IPS-18c (cell line): ENCODE measurements around the gene LGR4.
A peak's percentile ranks its signal among the peaks of the same experiment; 100 is the strongest.

Experiments
- H3K4me3 ChIP-seq: 2 replicates; pipeline ENCODE4 v1.7.0; 2013; ENCODE audit warnings: low read depth, mild to moderate bottlenecking, low read length, moderate library complexity; ENCODE audit not compliant: insufficient read depth
- H3K9me3 ChIP-seq: one replicate; pipeline ENCODE4 v1.6.1; 2013; ENCODE audit warnings: mild to moderate bottlenecking, low read length, moderate library complexity; ENCODE audit not compliant: control insufficient read depth, insufficient read depth

The LGR4 gene

GRCh38 chr11:27384227-27384626 is 88.4 kb downstream of the LGR4 start:
- no peak overlapping the region for H3K4me3 ChIP-seq
- H3K9me3 ChIP-seq = no peaks in the 10 kb centered on the region

DNA sequence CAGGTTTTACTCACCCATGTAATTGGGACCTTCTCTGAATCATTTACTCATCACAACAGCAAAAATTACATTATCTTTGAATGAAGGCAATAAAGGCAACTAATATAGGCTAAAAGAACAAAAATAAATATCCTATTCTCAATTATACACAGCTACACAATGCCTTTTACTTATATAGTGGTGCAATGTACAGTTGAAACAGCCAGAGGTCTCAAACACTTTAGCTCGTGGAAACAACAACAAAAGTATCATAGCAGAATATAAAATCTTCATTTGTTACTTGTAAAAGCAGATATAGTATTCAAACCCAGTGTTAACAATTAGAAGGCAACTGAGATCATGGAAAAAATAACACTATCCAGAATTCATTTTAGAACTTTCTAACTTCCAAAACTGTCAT is 88.9 kb downstream of the LGR4 start:
- Histone ChIP-seq H3K4me3 (no peak overlapping the region), H3K9me3 (no peaks in the 10 kb centered on the region)

GRCh38 chr11:27381238-27381666 is 91.3 kb downstream of the LGR4 start:
- no peaks in the 10 kb centered on the region for H3K9me3 ChIP-seq
- H3K4me3 ChIP-seq = no peak overlapping the region

DNA sequence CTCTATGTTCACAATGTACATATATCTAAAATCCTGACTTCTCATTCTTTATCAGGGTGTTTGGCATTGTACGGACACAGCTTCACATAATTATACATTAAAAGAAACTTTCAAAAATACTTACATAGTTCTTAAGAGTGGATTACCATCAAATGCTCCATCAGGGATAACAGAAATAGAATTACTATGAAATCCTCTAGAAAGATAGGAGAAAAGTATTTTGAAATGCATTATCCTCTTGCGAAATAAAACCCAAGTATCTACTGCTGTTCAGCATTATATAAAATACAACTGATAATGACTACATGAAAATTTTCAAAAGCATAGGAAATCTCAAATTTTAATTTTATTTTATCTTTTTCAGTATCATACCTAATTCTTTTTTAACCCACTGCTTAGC is 91.8 kb downstream of the LGR4 start:
- H3K9me3 ChIP-seq = no peaks in the 10 kb centered on the region
- no peak overlapping the region for H3K4me3 ChIP-seq

GRCh38 chr11:27379449-27379848 is 93.1 kb downstream of the LGR4 start:
- H3K9me3 ChIP-seq = no peaks in the 10 kb centered on the region
- no peak overlapping the region for H3K4me3 ChIP-seq

GRCh38 chr11:27375370-27375769 is 97.2 kb downstream of the LGR4 start:
- H3K9me3 ChIP-seq = no peaks in the 10 kb centered on the region
- H3K4me3 ChIP-seq = no peak overlapping the region

DNA sequence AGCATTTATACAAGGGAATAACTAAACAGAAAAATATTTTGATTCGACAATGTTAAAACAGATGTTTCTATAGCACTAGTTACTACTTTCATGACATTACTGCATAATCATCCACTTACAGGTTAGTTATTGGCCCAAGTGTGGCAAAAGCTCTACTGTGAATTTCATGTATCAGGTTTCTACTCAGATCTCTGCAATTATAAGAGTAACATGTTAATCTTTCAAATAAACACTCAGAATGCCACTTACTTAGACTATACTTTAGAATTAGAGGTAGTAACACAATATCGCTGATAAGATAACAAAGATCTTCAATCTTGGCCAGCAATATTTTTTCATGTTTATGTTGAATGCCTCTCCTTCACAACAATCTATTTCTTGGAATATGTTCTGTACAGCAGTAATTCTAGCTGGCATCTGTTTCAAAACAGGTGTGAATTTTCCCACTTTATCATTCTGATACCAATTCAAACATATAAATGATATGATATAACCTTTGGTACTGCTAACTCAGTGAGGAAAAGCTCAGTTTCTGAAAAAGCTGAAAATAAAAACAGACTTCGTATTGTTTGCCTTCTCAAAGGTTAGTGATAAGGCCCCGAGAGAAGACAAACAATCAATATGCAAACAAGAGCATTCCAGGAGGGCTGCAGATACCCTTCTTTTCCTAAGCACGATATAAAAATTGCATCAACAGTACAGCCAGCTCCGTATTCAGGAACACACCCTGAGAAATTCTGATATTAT is 98.6 kb downstream of the LGR4 start:
- Histone ChIP-seq H3K9me3 (no peaks in the 10 kb centered on the region), H3K4me3 (no peak overlapping the region)

GRCh38 chr11:27373392-27373791 is 99.2 kb downstream of the LGR4 start:
- Histone ChIP-seq H3K4me3 (no peak overlapping the region), H3K9me3 (no peaks in the 10 kb centered on the region)

- H3K4me3 ChIP-seq = no peak overlapping the region
- H3K9me3 ChIP-seq = no peaks in the 10 kb centered on the region
Observed at GRCh38 chr11:27372164-27372563, 100.4 kb downstream of the LGR4 start.

DNA sequence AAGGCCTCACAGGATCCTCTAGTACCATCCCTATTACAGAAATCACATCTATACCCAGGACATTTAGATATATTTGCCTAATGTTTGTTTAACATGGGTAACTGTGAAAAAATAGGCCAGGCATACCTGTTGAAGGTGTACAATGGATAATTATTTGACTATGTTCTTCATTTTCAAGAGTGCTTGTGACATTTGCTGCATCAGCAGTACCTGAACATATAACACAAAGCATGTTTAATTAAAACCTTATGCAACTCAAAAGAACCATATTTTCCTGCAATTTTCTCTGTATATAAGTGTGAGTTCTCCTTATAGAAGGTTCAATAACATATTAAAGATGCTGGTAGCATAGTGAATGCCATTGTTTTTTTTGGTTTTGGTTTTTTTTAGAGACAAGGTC is 101.1 kb downstream of the LGR4 start:
- H3K4me3 ChIP-seq = no peak overlapping the region
- no peaks in the 10 kb centered on the region for H3K9me3 ChIP-seq

- Histone ChIP-seq H3K9me3 (no peaks in the 10 kb centered on the region), H3K4me3 (no peak overlapping the region)
Observed at GRCh38 chr11:27370374-27370773, 102.2 kb downstream of the LGR4 start.

DNA sequence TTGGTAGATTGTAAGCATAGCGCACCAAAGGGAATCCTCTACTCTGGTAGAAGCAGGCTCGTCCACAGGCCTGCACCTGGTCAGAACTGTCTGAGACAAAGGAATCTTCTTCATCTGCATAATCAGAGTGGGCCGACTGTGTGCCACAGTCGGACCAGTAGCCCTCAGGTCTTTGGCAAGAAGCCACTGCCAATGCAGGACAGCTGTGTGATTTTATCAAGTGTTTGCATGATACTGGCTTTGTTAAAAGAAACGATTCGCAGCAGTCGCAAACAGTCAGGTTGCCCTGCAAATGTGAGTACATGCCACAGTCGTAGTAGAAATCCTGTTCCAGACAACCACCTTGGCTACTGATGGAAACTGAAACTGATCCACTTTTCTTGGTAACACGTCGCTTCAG is 104.7 kb downstream of the LGR4 start:
- Histone ChIP-seq H3K9me3 (no peaks in the 10 kb centered on the region), H3K4me3 (no peak overlapping the region)

- H3K9me3 ChIP-seq = no peaks in the 10 kb centered on the region
- H3K4me3 ChIP-seq = peak overlapping the region; percentile 88
Observed at GRCh38 chr11:27363576-27364117, 108.9 kb downstream of the LGR4 start.

DNA sequence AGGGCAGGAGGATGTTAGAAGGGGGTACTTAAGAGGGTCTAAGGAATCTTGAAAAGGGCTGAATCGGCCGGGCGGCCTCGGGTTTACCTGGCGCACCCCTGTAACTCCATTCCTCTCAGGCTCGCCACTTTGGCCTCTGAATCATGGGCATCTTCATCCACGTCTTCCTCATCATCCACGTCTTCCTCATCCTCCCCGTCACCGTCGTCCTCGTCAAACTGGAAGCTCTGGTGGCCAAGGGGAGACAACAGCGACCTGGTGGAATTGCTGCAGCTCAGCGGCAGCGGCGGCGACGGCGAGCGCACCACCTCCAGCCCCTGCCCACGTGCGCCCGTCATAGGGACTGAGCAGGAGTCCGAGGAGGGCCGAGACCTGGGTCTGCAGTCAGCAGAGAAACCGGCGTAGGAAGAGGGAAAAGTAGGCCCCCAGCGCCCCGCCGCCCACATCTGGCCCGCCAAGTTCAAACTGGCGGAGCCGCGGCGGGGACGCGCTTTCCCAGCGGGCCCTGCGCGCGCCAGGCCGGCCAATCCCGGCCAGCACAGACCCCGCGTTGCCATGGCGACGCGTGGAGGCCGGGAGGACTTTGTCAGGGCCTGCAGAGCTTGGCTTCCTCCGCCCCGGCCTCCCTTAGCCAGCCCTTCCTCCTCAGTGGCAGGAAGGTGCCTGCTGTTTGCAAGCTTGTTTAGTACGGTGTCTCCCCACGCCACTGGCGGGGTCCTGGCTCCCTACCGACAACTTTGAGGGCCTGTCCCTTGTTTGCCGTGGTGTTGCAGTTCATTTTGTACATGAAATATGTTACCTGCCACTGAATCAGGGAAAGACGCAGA is 109.6 kb downstream of the LGR4 start, which contains the start of gene CCDC34:
Gene CCDC34, minus strand, starts transcription at position 467 of the 827 bp plus-strand sequence. Its CDS starts 21 bp downstream, at position 446.
- Histone ChIP-seq H3K4me3 (peak within 1 kb of the TSS; percentile 88), H3K9me3 (no peaks in the 10 kb centered on the region)

DNA sequence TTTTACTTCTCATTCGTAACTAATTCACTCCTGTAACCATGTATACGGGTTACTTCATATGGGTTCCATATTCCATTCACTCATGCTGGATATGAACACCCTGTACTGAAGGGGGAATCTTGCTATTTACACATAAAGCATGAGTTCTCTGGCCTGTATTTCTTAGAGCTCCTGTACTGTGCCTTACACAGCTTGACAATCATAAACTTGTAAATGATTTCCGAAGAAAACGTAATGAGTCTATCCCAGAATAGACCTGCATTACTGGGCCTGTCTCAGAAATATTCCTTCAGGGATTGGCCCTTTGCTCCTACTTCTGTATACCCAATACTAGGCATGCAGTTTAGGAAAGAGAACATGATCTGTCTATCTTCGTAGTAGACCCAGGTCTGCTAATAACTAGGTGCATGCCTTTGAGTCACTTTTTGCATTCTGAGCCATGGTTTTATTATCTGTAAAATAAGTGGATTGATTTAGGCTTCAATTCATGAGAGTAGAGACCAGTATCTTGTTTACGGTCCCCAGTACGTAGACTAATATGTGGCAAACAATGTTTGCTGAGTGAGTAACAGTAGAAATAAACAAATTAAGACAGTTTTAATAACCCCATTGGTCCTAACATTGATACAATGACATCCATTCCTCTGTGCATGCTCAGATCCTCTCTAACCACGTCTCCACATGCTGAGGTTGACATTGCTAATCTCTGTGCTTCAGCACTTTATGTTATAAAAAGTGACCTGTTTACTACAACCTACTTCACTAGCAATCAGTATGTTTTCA is 110.8 kb downstream of the LGR4 start:
- H3K9me3 ChIP-seq = no peaks in the 10 kb centered on the region
- peak overlapping the region; percentile 88 for H3K4me3 ChIP-seq

- Histone ChIP-seq H3K9me3 (no peaks in the 10 kb centered on the region), H3K4me3 (no peak overlapping the region)
Observed at GRCh38 chr11:27358296-27358695, 114.3 kb downstream of the LGR4 start.

GRCh38 chr11:27357250-27357649 is 115.3 kb downstream of the LGR4 start:
- Histone ChIP-seq H3K4me3 (no peak overlapping the region), H3K9me3 (no peaks in the 10 kb centered on the region)
